Caco-2 (cell line): ENCODE measurements around the gene CMTM4. TPM values are rescaled to one million over a fixed set of nuclear protein-coding genes. Genes with fewer than 3 reads are reported as not detected.

ENCODE experiments used
- BruUV-seq: library from RNA; stranded (reverse); fragments of 400-500 nt; replicated peaks from 2 replicates; lab custom pipeline; 2021; lab: Mats Ljungman, UMichigan
- CTCF ChIA-PET: fragments of 300-600 bp; sonication (Branson Sonifier 250); formaldehyde crosslinking; loops from one replicate; lab custom pipeline; 2022; ENCODE audit warnings: antibody characterized with exemption; lab: Charles Lee
- POLR2A ChIA-PET: fragments of 300-600 bp; sonication (Branson Sonifier 250); formaldehyde crosslinking; loops from one replicate; lab custom pipeline; 2022; ENCODE audit warnings: antibody characterized with exemption; lab: Charles Lee
- DNase-seq, 2 experiments: peaks; one replicate each; pipeline versions ENCODE4 v3.0.0 to v3.0.0-alpha.2; 2020 to 2022
- H3K27me3 ChIP-seq: replicated peaks from 2 replicates; pipeline ENCODE4 v1.6.0; 2011; ENCODE audit warnings: low read length; ENCODE audit not compliant: control insufficient read depth, insufficient read depth
- H3K36me3 ChIP-seq: 2 replicates; pipeline ENCODE4 v1.5.1; 2011; ENCODE audit warnings: low read length; ENCODE audit not compliant: control insufficient read depth, insufficient read depth
- H3K4me1 ChIP-seq: fragments of 250-450 bp; sonication (Bioruptor Pico); 2 replicates; pipeline ENCODE4 v1.5.1; 2020; ENCODE audit warnings: mild to moderate bottlenecking
- H3K4me3 ChIP-seq: 2 replicates; pipeline ENCODE4 v1.5.1; 2011; ENCODE audit warnings: low read depth, mild to moderate bottlenecking, control low read depth, low read length
- H3K9me3 ChIP-seq: fragments of 250-450 bp; sonication (Bioruptor Pico); 2 replicates; pipeline ENCODE4 v1.5.1; 2020; ENCODE audit warnings: mild to moderate bottlenecking, moderate library complexity
- H3K27ac Mint-ChIP-seq: one replicate; pipeline ENCODE4 v1.8.0; 2022; ENCODE audit warnings: mixed read lengths; ENCODE audit not compliant: unreplicated experiment
- H3K27me3 Mint-ChIP-seq: one replicate; pipeline ENCODE4 v1.8.0; 2022; ENCODE audit warnings: mixed read lengths; ENCODE audit not compliant: insufficient read depth, unreplicated experiment
- H3K36me3 Mint-ChIP-seq: one replicate; pipeline ENCODE4 v1.8.0; 2022; ENCODE audit warnings: mild to moderate bottlenecking, mixed read lengths; ENCODE audit not compliant: insufficient read depth, unreplicated experiment
- H3K4me1 Mint-ChIP-seq: one replicate; pipeline ENCODE4 v1.8.0; 2022; ENCODE audit warnings: low read depth, mixed read lengths; ENCODE audit not compliant: unreplicated experiment
- H3K4me3 Mint-ChIP-seq: one replicate; pipeline ENCODE4 v1.8.0; 2022; ENCODE audit warnings: mild to moderate bottlenecking, moderate library complexity, mixed read lengths; ENCODE audit not compliant: unreplicated experiment
- H3K9me3 Mint-ChIP-seq: one replicate; pipeline ENCODE4 v1.8.0; 2022; ENCODE audit warnings: mixed read lengths; ENCODE audit not compliant: unreplicated experiment
- intact Hi-C: fragments of 100-400 bp; cut with micrococcal nuclease; formaldehyde crosslinking; loops from one replicate; pipeline ENCODE4 v1.10.0; 2022; ENCODE audit not compliant: unreplicated experiment
- total RNA-seq: library from RNA; stranded (reverse); gene quantifications from 2 replicates; pipeline ENCODE4 v1.2.3, GENCODE V29; 2022
- TF ChIP-seq, protein P1 (sequence below), 2 experiments: fragments of 200-600 bp in 1 of 2; IDR thresholded peaks; 1 replicate in 1 of 2; 2 replicates in 1 of 2; pipeline versions ENCODE4 v1.5.1 to v1.8.0; 2011 to 2022; ENCODE audit warnings: antibody characterized with exemption in 1 of 2, control low read depth in 1 of 2, inconsistent platforms in 1 of 2, low read depth in 1 of 2, low read length in 1 of 2, mild to moderate bottlenecking in 1 of 2, moderate library complexity in 1 of 2; ENCODE audit not compliant: insufficient read depth in 1 of 2, severe bottlenecking in 1 of 2, unreplicated experiment in 1 of 2

The CMTM4 gene
- total RNA-seq, 1 experiment from 2014 or later, result 108 TPM

DNA sequence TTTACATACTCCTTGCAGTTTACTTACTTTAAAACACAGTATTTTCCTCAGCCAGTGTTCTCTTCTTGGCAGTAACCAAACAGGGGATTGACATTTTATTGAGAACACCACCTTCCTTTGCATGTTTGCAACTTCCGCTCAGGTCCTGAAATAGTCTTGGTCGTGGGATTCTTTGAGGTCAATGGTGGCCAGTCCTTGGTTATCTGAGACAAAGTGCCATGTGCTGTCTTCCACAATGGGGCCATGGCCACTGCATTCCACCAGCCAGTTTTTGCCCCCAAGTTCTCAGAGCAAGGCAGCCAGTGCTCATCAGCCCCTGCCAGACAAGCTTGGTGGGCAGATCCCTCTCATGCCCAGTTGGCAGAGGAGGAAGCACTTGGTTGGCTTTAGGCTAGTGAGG is 22.9 kb downstream of the CMTM4 start:
- intact Hi-C loops, result no loop called here
- POLR2A ChIA-PET, result no interaction called here
- peaks cover 7% of the 10 kb centered on the region for H3K4me1 Mint-ChIP-seq

DNA sequence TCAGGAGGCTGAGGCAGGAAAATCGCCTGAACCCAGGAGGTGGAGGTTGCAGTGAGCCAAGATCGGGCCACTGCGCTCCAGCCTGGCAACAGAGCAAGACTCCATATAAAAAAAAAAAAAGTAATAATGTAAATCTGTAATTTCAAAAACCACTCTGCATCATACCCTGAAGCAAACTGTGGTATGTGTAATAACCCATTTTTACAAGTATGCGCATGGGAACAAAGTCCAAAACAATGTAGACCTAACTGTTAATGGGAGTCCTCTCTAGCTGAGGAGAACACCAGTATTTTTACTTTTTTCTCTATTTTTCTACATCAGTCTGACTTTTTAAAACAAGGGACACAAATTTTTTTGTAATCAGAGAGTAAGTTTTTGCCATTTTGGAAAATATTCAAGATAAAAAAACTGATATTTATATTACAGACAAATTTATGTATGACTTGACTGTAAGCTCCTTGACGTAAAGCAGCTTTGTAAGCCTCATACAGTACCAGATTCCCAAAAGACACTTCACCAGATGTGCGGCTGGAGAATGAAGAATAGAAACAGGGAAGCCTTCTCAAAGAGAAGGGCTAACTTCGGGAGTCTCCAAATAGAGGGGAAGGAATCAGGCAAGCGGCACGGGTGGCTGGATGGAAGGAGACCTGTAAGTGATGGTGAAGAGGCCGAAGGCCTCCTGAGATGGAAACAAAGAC is 25.7 kb downstream of the CMTM4 start:
- no peaks in the 10 kb centered on the region for H3K9me3 ChIP-seq
- no peaks in the 10 kb centered on the region for H3K27me3 ChIP-seq
- TF ChIP-seq, protein P1, sequence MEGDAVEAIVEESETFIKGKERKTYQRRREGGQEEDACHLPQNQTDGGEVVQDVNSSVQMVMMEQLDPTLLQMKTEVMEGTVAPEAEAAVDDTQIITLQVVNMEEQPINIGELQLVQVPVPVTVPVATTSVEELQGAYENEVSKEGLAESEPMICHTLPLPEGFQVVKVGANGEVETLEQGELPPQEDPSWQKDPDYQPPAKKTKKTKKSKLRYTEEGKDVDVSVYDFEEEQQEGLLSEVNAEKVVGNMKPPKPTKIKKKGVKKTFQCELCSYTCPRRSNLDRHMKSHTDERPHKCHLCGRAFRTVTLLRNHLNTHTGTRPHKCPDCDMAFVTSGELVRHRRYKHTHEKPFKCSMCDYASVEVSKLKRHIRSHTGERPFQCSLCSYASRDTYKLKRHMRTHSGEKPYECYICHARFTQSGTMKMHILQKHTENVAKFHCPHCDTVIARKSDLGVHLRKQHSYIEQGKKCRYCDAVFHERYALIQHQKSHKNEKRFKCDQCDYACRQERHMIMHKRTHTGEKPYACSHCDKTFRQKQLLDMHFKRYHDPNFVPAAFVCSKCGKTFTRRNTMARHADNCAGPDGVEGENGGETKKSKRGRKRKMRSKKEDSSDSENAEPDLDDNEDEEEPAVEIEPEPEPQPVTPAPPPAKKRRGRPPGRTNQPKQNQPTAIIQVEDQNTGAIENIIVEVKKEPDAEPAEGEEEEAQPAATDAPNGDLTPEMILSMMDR (IDR thresholded peaks at IDR 0.05; ENCODE audit: insufficient read depth in 1 of 2, low read depth in 1 of 2, low read length in 1 of 2, severe bottlenecking in 1 of 2, unreplicated experiment in 1 of 2), result no peak
- no TSS peak for BruUV-seq
- POLR2A ChIA-PET, result no interaction called here
- H3K27me3 Mint-ChIP-seq, result no peaks in the 10 kb centered on the region
- H3K27ac Mint-ChIP-seq, result no peak overlapping the region
- H3K4me3 Mint-ChIP-seq, result no peak overlapping the region
- peaks cover under 1% of the 10 kb centered on the region for H3K4me1 Mint-ChIP-seq
- H3K36me3 ChIP-seq, result 0 out of 2 replicates have a peak, but pooled peaks cover 1% of the 10 kb centered on the region
- intact Hi-C loops, result no loop called here
- peaks cover 18% of the 10 kb centered on the region for H3K36me3 Mint-ChIP-seq
- H3K4me1 ChIP-seq, result peaks cover 4% of the 10 kb centered on the region; the same call in 1 of the 2 replicates
- CTCF ChIA-PET, result interaction anchor here (0.7 to 1.8 kb wide), 3 partner anchors 8 to 178 kb away, joined by 3 to 5 read pairs (median 3); no protein-coding TSS in a partner anchor
- no peaks in the 10 kb centered on the region for H3K9me3 Mint-ChIP-seq
- no peak overlapping the region for H3K4me3 ChIP-seq
- DNase-seq, result no peak

More for the DNA sequence above, 22.9 kb downstream of the CMTM4 start:
- 0 out of 2 replicates have a peak, but pooled peaks cover 1% of the 10 kb centered on the region for H3K36me3 ChIP-seq
- Mint-ChIP-seq H3K9me3 (no peaks in the 10 kb centered on the region), H3K36me3 (peaks cover 27% of the 10 kb centered on the region), H3K4me3 (no peak overlapping the region), H3K27ac (no peak overlapping the region), H3K27me3 (no peaks in the 10 kb centered on the region)
- H3K27me3 ChIP-seq, result no peaks in the 10 kb centered on the region
- CTCF ChIA-PET, result interaction anchor here (0.5 kb wide), 1 partner anchor 41 kb away, joined by 3 read pairs; no protein-coding TSS in a partner anchor
- DNase-seq, result no peak
- H3K4me3 ChIP-seq, result no peak overlapping the region
- TF ChIP-seq, protein P1 (IDR thresholded peaks at IDR 0.05; ENCODE audit: insufficient read depth in 1 of 2, low read depth in 1 of 2, low read length in 1 of 2, severe bottlenecking in 1 of 2, unreplicated experiment in 1 of 2), result no peak
- peaks cover 4% of the 10 kb centered on the region; the same call in 1 of the 2 replicates for H3K4me1 ChIP-seq
- no TSS peak for BruUV-seq
- H3K9me3 ChIP-seq, result no peaks in the 10 kb centered on the region

DNA sequence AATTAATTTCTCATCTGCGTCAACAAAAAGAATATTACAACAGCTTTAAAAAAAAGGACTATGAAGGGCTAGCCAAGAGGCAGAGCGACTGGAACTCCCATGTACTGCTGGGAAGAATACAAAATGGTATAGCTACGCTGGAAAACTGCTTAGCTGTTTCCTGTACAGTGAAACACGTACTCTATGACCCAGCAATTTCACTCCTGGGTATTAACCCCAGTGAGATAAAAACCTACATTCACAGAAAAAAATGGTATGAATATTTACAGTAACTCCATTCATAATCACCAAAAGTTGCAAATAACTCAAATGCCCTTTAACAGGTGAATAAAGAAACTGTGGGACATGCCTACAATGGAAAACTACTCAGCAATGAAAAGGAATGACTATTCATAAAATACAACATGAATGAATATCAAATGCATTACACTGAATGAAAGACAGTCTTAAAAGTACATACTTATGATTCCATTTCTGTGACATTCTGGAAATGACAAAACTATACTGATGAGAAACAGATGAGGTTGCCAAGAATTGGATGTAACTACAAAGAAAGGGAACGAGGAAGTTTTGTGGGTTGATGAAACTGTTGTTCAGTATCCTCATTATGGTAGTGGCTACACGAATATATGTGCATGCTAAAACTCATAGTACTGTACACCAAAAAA is 27.6 kb downstream of the CMTM4 start:
- H3K4me1 Mint-ChIP-seq, result no peaks in the 10 kb centered on the region
- intact Hi-C loops, result no loop called here
- no peak overlapping the region for H3K27ac Mint-ChIP-seq
- H3K4me1 ChIP-seq, result peaks cover 4% of the 10 kb centered on the region; the same call in 1 of the 2 replicates
- H3K4me3 Mint-ChIP-seq, result no peak overlapping the region
- H3K4me3 ChIP-seq, result no peak overlapping the region
- H3K27me3 Mint-ChIP-seq, result no peaks in the 10 kb centered on the region
- H3K9me3 ChIP-seq, result no peaks in the 10 kb centered on the region
- H3K36me3 ChIP-seq, result 0 out of 2 replicates have a peak, but pooled peaks cover 1% of the 10 kb centered on the region
- H3K27me3 ChIP-seq, result no peaks in the 10 kb centered on the region
- TF ChIP-seq, protein P1 (IDR thresholded peaks at IDR 0.05; ENCODE audit: insufficient read depth in 1 of 2, low read depth in 1 of 2, low read length in 1 of 2, severe bottlenecking in 1 of 2, unreplicated experiment in 1 of 2), result no peak
- BruUV-seq, result no TSS peak
- peaks cover 17% of the 10 kb centered on the region for H3K36me3 Mint-ChIP-seq
- ChIA-PET CTCF (interaction anchor here (1.5 kb wide), 1 partner anchor 18 kb away, joined by 3 read pairs; no protein-coding TSS in a partner anchor), POLR2A (no interaction called here)
- H3K9me3 Mint-ChIP-seq, result no peaks in the 10 kb centered on the region
- DNase-seq, result no peak
